GM19397 (cell line): ENCODE results near the gene KLC3.

Experiments
- ATAC-seq: cut with Tn5 transposase; IDR thresholded peaks from one replicate; pipeline ENCODE4 v1.9.1; 2021; ENCODE audit warnings: mild to moderate bottlenecking, moderate library complexity; ENCODE audit not compliant: unreplicated experiment

The KLC3 gene

DNA sequence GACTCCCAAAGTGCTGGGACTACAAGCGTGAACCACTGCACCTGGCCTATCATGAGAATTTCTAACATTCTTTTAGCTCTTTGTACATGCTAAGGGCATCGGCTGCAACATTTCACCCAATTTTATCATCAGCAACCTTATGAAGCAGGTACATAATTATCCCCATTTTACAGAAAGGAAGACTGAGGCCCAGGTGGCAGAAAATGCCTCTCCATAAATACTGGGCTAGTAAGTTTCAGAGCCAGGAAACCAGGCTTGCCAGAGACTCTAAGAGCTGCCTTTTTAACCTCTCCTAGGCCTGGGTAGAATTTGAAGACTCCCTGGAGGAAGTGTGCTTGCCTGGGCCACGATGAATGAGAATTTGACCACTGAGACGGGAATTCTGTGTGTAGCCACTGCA lies 27.6 kb downstream of the KLC3 start:
- no peak for ATAC-seq

DNA sequence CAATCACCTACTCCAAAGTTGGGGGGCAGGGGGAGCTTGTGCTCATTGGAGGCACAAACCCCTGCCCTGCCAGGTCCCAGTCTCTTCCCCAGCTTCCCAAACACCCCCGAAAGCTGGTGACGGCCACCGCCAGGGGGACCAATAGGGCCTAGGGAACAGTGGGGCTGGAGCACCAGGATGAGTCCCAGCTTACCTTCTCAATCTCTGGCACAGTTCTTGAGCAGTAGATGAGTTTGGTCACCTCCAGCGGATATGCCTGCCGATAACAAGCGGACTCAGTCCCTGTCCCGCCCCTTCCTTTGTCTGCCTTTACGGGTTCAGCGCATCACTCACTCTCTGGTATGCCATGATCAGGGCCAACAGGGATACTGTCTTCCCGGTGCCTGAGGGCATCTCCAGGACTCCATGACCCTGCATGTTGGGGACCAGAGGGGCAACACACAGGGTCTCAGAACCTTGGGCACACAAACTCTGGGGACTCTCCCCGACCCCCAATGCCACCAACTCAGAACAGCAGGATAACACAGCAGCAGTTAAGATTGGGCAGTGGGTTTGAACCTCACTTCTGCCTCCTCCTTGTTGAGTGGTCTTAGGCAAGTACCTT lies 28.3 kb downstream of the KLC3 start:
- ATAC-seq: no peak

DNA sequence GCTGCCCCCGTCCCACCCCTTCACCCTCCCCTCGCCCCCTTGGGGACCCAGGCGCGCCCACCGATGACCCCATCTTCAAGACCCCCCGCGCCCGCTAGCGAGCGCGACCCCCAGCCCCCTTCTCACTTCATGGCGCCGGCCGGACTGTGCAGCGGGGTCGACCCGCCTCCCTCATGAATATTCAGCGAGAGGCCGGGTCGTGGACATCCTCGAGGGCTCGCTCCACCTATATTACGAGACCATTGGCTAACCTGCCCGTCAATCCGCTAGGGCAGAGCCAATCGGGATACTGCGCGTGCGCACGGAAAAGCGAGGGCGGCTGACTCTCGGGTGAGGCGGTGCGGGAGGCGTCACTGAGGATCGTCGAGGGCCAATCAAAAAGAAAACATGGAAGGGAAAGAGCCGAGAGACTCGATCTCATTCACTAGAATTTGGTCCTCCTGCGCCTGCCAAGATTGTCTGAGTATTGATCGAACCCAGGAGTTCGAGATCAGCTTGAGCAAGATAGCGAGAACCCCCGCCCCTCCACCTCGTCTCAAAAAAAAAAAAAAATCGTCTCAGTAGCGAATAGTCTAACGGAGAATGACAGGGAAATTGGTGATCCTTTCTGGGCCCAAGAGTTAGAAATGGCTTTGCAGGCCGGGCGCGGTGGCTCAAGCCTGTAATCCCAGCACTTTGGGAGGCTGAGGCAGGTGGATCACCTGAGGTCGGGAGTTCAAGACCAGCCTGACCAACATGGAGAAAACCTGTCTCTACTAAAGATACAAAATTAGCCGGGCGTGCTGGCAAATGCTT lies 30.1 kb downstream of the KLC3 start, which contains the start of gene ERCC2:
TSS of gene ERCC2 (minus strand) at position 164 of the 795 bp plus-strand sequence. CDS start at position 131, 33 bp downstream.
- peak; percentile 96 for ATAC-seq

DNA sequence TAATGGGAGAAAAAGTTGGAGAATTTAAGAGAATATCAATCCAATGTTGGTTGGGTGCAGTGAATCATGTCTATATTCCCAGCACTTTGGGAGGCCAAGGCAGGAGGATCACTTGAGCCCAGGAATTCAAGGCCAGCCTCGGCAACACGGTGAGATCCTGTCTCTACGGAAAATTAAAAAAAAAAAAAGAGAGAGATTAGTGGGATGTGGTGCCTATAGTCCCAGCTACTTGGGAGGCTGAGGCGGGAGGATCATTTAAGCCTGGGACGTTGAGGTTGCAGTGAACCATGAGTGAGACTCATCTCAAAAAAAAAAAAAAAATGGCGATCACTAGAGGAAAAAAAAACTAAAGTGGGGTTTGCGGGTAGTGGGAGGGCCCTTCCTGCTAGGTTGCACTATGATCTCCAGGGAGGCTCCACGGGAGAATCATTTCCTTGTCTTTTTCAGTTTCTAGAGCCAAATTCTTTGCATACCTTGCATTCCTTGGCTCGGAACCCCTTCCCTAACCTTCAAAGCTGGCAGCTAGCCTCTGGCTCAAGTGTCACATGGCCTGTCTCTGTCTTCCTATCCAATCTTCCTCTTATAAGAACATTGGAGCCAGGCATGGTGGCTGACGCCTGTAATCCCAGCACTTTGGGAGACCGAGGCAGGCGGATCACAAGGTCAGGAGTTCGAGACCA lies 35.6 kb downstream of the KLC3 start:
- no peak for ATAC-seq

DNA sequence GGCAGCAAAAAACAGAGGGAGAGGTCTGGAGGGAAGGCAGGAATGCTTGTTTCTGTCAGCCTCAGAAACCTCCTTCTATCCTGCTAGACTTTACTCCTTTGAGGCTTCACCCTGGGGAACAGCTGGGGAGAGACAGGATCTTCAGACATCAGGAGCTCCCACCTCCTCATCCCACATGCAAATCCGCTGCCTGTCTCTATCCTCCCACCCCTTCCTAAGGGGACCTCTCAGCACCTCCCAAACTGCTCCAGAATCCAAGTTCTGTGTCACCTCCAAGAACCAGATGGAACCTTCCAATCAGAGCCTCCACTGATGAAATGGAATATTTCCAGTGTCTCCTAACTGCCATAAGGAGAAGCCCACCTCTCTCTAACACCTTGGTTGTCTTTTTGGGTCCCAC lies 39.6 kb downstream of the KLC3 start:
- ATAC-seq: no peak

DNA sequence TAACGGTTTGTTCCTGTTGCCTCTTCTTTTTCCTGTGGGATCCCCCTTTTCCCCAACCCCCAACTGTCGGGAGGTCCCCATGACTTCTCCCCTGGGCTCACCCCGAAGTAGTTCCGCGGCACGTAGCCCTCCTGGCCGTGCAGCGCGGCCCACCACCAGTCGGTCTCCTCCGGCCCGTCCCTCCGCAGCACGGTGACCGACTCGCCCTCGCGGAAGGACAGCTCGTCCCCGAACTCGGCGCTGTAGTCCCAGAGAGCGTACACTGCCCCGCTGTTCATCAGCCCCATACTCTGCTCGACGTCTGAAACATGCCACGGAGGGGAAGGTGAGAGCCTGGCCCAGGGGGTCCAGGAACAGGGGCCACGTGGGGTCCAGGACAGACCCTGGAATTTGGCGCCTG lies 41.9 kb downstream of the KLC3 start:
- ATAC-seq: no peak

DNA sequence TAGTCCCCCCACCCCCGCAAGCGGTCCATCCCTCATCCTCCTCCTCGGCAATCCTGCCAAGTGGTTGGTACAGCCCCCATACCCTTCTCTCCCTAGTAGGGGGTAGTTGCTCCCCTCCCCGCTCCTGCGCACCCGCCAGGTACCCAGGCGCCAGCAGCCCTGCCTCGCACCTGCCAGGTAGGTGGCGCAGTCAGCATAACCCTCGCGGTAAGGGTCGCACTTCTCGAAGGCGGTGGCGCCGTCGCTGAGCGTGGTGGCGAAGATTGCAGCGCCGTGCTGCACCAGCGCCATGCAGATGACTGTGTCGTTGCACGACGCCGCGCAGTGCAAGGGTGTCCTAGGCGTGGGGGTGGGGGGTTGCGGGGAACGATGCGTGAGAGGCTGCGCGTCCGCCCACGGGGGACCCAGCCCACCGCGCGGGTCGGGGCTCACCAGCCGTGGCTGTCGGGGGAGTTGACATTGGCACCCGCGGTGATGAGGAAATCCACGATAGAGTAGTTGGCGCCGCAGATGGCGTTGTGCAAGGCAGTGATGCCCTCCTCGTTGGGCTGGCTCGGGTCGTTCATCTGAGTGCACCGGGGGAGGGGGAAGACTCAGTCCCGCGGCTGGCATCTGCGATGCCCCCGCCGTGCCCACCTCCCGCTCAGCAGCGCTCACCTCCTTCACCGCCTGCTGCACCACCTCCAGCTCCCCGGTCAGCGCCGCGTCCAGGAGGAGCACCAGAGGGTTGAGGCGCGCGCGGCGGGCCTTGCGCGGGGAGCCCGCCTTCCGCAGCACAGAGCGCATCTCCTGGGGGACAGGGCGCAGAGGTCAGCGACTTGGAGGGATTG lies 45.1 kb downstream of the KLC3 start:
- no peak for ATAC-seq

DNA sequence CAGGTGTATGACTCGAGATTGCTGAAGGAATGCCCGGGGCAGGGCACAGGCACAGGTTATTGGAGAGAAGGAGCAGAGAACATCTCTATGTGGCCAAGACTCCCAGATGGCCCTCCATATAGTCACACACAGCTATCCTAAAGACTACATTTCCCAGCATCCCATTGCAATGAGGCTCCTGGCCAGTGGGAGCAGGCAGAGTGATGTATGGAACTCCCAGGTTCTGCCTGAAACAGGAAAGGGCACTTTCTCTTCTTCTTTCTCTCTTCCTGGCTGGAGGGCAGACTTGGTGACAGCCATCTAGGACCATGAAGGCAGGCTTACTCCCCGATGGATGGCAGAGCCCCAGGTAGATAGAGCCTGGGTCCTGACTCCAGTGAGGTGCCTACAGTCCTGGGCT lies 50.8 kb downstream of the KLC3 start:
- ATAC-seq: no peak

DNA sequence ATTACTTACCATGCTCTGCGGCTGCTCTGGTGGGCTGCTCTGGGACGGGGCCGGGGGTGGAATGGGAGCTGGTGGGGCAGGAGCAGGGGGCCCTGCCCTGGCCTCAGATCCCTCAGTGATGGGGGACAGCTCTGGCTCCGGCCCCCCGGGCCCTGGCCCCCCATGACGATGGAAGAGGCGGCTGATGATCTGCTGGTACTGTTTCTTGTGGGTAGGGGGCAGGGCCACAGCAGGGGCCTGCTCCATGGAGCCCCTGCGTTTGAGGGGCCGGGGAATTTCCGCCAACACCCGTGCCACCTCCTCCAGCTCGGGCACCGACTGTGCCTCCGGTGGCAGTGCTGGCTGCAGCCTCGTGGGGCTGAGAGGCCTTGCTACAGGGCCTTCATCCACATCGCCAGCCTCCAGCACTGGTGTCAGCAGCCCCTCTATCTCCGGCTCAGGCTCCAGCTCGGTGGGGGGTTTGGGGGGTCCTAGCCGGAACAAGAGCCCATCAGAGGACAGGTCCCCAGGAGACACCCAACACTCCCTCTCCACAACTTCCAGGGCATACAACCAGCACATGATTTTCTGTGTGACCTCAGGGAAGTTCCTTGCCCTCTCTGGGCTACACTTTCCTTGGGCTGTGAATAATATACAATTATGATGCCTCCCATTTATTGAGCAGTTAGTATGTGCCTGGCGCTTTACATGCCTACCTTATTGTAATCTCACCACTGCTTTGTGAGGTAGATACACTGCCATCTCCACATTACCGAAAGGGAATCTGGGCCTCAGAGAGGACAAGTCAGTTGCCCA lies 51.5 kb downstream of the KLC3 start:
- ATAC-seq: no peak

DNA sequence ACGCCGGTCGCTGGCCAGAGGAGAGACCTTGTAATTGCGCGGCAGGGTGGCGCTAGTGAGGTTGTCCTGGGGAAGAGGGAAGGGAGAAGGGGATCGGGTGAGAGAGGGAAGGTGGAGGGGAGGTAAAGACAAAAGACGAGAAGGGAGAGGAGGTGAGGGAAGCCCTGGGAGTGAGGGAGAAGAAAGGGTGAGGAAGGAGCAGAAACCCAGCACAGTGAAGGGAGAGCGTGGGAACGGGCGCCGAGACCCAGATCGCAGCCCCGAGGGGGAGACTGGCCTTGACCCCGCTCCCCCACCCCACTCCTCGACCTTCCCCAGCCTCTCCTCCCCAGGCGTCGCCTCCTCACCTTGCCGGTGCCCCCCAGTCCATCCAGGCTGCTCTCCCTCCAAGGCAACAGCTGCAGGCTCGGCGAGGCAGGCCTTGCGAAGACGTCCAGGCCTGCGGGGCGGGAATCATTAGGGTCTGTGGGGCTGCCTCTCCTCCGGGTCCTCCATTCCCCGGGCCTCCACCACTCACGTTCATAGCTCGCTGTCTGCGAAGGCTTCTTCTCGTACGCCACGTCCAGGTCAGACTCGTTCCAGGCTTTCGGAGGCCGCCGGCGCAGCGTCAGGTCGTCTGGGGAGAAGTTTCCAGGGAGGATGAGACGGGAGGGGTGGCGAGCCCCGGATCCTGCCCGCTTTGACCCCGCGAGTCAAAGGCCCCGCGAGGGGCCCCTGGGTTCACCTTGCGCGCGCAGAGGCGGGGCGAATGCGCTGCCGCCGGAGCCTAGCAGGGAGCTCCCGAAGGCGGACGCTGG lies 55.5 kb downstream of the KLC3 start:
- ATAC-seq: no peak

DNA sequence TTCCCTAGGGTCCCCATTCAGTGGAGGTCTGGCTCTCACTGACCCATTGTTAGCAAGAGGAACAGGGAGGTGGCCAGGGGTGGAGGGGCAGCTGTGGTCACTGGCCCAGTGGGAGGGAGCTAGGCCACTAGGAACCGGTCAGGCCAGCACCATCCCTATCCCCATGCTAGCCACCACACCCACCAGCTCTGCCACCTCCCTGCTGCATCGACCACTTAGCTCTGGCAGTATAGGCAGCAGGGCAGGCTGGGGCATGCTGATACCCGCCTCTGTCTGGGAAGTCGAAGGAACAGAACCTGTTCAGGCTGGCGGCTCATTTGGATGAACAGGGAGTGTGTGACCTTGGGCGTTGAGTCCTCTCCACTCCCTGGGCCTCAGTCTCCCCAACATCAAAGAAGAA lies 59.6 kb downstream of the KLC3 start:
- ATAC-seq: no peak
